Skeletal muscle tissue (tissue), 4 donors: ENCODE results near the gene ACP6. TPM values are rescaled to one million over a fixed set of nuclear protein-coding genes. Genes with fewer than 3 reads are reported as not detected.

Experiments
- H3K27ac ChIP-seq: one replicate; pipeline ENCODE4 v1.7.0; 2013; ENCODE audit warnings: mild to moderate bottlenecking, low read depth, low read length, inconsistent platforms
- H3K27me3 ChIP-seq, 3 donors: one replicate each; pipeline ENCODE4 v1.7.0; 2013; ENCODE audit warnings: low read length in 3 of 3; ENCODE audit not compliant: control insufficient read depth in 3 of 3, insufficient read depth in 3 of 3
- H3K36me3 ChIP-seq, 3 donors: one replicate each; pipeline ENCODE4 v1.7.0; 2013; ENCODE audit warnings: low read length in 3 of 3; ENCODE audit not compliant: control insufficient read depth in 3 of 3, insufficient read depth in 3 of 3
- H3K4me1 ChIP-seq, 3 donors: one replicate each; pipeline ENCODE4 v1.7.0; 2013; ENCODE audit warnings: low read length in 3 of 3, mild to moderate bottlenecking in 3 of 3; ENCODE audit not compliant: control insufficient read depth in 3 of 3, insufficient read depth in 3 of 3
- H3K4me3 ChIP-seq, 3 donors: one replicate each; pipeline ENCODE4 v1.7.0; 2013; ENCODE audit warnings: low read length in 3 of 3
- H3K9ac ChIP-seq, 3 donors: one replicate each; pipeline ENCODE4 v1.7.0; 2013; ENCODE audit warnings: low read length in 3 of 3, mild to moderate bottlenecking in 3 of 3, moderate library complexity in 2 of 3, low read depth in 1 of 3
- H3K9me3 ChIP-seq, 3 donors: one replicate each; pipeline ENCODE4 v1.7.0; 2013; ENCODE audit warnings: low read length in 3 of 3; ENCODE audit not compliant: control insufficient read depth in 3 of 3
- total RNA-seq: library from RNA; depleted of rRNA; stranded (reverse); fragments of >200 nt; gene quantifications from one replicate; pipeline ENCODE4 v1.2.3, GENCODE V29; 2014
- donor health status: Osteomylitis.

The ACP6 gene
- total RNA-seq, 1 donor from 2014 or later: 7.8 TPM

DNA sequence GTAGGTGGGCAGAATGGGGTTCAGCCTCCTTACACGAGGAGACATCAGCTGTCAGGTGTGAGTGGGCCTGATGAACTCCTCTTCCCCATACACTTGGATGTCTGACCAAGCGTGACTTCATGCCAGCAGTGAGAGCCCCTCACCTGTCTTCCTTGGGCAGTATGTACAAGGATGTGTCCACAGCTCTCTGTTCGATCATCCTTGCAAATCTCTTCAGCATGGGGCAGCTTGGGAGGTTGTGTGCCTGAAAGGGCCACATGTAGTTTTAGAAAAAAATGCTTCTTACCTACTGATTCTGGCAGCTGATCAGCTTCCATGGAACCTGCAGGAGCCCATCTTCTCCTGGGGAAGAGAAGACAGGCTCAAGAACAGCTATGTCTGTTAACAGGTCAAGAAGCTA is 18.0 kb downstream of the ACP6 start:
- Histone ChIP-seq H3K9me3 (no peaks in the 10 kb centered on the region), H3K27ac (no peak overlapping the region), H3K36me3 (peaks cover 29 to 66% (median 54%) of the 10 kb centered on the region in 3 donors), H3K9ac (no peak overlapping the region), H3K27me3 (no peaks in the 10 kb centered on the region), H3K4me3 (no peak overlapping the region), H3K4me1 (no peaks in the 10 kb centered on the region)

DNA sequence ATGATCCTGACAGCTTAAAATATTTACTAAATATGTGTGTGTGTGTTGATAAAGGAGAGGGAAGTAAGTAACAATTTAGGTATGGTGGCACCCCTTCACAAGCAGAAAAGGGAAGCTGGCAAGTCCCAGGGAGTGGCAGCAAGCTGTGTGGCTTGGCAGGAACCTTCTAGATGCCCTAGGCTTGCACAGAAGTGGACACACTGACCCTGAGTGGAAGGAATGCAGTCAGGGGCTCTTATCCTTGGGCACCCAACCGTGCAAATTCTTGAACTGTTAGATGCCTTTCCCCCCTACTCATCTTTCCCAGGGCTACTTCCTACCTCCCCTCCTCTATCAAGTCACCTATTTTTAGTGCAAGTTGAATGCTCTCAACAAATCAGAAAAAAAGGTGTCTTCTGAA is 18.9 kb downstream of the ACP6 start:
- H3K9me3 ChIP-seq: no peaks in the 10 kb centered on the region
- no peaks in the 10 kb centered on the region for H3K27me3 ChIP-seq
- no peaks in the 10 kb centered on the region for H3K4me1 ChIP-seq
- peaks cover 30 to 72% (median 54%) of the 10 kb centered on the region in 3 donors for H3K36me3 ChIP-seq
- no peak overlapping the region for H3K4me3 ChIP-seq
- no peak overlapping the region for H3K27ac ChIP-seq
- no peak overlapping the region for H3K9ac ChIP-seq

DNA sequence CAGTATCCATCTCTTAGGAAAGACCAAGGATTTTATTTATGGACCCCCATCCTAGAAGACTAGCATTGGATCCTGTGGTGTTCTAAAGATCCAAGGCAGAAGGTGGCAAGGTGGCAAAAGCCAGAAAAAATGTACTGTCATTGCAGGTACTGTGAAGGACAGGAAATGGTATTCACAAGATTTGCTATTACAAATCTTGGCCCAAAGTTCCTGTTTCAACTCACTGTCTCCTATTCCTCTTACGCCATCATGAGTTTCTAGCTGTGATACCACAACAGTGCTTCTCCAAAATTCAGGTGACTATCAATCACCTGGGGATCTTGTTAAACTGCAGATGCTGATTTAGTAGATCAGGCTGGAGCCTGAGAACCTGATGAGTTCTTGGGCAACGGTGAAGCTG is 21.4 kb downstream of the ACP6 start:
- Histone ChIP-seq H3K4me3 (no peak overlapping the region), H3K36me3 (peaks cover 29 to 58% (median 41%) of the 10 kb centered on the region in 3 donors), H3K9ac (no peak overlapping the region), H3K4me1 (no peaks in the 10 kb centered on the region), H3K9me3 (no peaks in the 10 kb centered on the region), H3K27ac (no peak overlapping the region), H3K27me3 (no peaks in the 10 kb centered on the region)

DNA sequence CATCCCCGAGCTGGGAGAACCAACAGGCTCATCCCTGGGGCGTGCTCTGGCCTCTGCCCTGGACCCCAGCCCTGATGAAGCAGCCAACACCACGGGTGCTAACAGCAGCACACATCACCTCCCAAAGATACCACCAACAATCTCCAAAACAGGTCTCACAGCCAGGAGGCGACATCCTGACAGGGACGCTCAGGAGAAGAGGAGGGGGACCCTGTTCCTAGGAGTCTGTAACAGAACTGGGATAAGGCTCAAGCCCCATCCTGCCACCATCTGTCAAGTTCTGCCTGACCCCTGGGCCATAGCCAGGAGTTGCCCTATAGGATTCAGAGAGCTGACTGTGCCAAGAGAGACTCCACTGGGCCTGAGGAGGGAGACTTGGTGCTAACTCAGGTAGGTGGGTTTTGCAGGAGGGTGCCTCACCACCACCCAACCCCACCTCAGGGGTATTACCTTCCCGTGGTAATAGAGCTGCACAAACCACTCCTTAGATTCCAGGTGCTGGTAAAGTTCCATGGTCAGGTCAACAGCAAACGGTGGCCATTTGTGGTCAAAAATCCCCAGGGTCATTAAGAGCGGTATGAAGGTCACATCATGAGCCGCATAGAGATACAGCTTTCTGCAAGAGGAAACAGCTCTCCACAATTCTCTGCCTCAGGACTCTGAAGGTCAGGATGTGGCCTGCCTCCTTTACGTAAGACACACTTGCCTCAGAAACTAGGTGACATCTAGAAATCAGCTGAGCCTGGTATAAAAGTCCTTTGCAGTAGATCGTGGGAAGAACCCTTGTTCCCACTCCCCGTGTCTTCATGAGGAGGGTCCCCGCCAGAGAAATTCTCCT is 22.3 kb downstream of the ACP6 start:
- Histone ChIP-seq H3K36me3 (peaks cover 30 to 57% (median 45%) of the 10 kb centered on the region in 3 donors), H3K4me3 (no peak overlapping the region), H3K27me3 (no peaks in the 10 kb centered on the region), H3K27ac (no peak overlapping the region), H3K9ac (no peak overlapping the region), H3K4me1 (no peaks in the 10 kb centered on the region), H3K9me3 (no peaks in the 10 kb centered on the region)

DNA sequence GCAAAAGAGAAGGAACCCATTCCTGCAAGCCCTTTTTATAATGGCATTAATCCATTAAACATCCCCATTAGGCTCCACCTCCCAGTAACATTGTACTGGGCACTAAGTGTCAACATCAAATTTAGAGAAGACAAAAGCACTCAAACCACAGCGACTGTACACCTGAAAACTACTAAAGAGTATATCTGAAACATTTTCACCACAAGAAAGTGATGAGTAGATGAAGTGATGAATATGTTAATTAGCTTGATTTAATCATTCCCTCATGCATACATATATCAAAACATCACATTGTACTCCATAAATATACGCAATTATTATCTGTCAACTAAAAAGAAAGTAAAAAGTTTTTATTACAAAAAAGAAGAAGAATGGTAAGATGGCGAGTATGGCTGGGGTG is 26.4 kb downstream of the ACP6 start:
- H3K4me3 ChIP-seq: no peak overlapping the region
- H3K27me3 ChIP-seq: no peaks in the 10 kb centered on the region
- no peak overlapping the region for H3K27ac ChIP-seq
- H3K9ac ChIP-seq: no peak overlapping the region
- H3K4me1 ChIP-seq: peaks cover 6 to 22% (median 14%) of the 10 kb centered on the region in 3 donors
- H3K36me3 ChIP-seq: peaks cover 11 to 27% (median 20%) of the 10 kb centered on the region in 3 donors
- H3K9me3 ChIP-seq: no peaks in the 10 kb centered on the region

DNA sequence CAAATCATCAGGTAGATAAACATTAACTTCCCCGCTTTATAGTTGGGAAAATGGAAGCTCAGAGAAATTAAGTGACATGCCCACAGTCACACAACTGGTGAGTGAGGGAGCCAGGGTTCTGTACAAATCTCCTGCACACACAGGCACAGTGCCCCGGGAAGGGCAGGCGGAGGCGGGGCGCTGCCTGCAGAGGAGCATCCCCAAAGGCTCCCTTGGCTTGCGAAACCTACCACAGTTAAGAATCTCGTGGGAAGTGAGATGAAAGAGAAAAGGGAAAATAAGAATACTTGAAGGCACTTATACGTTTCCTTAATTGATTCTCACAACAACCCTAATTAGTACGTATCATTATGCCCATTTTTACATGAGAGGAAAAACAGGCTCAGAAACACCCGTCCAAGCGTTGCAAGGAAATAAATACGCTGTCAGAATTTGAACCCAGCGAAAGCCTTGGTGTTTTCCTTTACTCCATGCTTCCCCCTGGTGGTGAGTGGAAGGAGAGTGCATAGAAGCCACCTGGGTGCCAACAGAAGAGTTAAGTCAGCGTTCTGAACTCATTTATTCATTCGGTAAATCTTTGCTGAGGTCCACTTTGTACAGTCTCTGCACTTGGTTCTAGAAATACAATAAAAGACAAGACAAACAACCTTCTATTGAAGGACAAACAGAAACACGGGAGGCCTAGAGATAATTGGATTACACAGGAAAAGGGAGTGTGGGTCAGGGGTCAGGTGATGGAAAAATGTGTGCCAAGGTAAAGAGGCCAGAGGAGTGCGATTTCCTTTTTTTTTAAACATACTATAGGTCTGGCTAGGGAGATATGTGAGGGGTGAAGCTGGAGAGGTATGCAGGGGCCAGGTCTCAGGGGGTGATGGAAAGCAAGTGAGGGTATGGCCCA is 28.4 kb downstream of the ACP6 start:
- H3K4me1 ChIP-seq: peaks cover 6 to 22% (median 14%) of the 10 kb centered on the region in 3 donors

DNA sequence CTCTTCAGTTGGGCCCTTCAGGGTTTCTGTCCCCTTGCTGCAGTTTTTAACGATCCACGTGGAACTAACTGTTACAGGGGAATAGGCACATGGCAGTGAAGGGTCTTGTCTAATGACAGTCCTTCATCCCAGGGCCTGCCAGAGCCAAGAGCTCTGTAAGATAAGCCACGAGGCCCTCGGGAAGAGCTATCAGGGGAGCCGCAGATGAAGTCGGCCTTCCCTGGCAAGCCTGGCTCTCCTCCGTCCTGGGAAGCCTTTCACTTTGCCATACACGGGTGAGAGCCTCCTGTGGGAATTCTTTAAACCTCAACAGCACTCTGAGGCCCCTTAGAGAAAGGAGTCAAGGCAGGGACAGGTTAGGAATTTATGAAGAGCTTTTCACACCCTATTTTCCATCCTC is 29.0 kb downstream of the ACP6 start:
- Histone ChIP-seq H3K9me3 (no peaks in the 10 kb centered on the region), H3K36me3 (peaks cover 4 to 10% (median 4%) of the 10 kb centered on the region in 3 donors), H3K9ac (no peak overlapping the region), H3K4me1 (peaks cover 6 to 22% (median 14%) of the 10 kb centered on the region in 3 donors), H3K27me3 (no peaks in the 10 kb centered on the region), H3K4me3 (no peak overlapping the region), H3K27ac (no peak overlapping the region)

More for the DNA sequence above, 28.4 kb downstream of the ACP6 start:
- no peaks in the 10 kb centered on the region for H3K27me3 ChIP-seq
- H3K9ac ChIP-seq: no peak overlapping the region
- no peaks in the 10 kb centered on the region for H3K9me3 ChIP-seq
- H3K27ac ChIP-seq: no peak overlapping the region
- H3K36me3 ChIP-seq: peaks cover 4 to 10% (median 9%) of the 10 kb centered on the region in 3 donors
- no peak overlapping the region for H3K4me3 ChIP-seq

DNA sequence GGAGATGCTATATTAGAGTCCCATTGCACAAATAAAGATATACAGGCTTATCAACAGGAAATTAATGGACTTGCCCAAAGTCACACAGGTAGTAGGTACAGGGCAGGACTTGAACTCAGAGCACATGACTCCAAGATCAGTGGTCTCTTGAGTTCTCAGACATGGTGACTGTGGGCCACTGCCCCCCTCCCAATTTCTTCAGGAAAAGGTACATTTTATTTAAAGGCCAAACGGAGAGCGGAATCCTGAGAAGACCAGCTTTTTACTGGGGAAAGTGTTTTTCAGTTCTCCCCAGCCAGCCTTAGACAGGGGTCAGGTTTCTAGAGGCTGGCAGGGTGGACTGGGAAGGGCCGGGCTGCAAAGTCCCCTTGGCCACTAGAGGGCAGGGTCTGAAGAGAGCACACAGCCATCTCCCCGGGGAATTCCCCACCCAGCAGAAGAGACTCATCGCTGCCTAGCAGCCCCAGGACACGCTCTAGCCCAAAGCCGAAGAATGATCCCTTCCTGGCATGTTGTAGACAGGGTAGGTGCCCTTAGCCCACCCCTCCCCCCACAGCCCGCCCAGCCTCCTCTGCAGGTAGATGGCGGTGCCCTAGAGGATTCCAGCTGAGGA is 29.7 kb downstream of the ACP6 start:
- Histone ChIP-seq H3K4me3 (no peak overlapping the region), H3K9me3 (no peaks in the 10 kb centered on the region), H3K4me1 (peaks cover 6 to 22% (median 14%) of the 10 kb centered on the region in 3 donors), H3K36me3 (peaks cover 4 to 10% (median 4%) of the 10 kb centered on the region in 3 donors), H3K27ac (no peak overlapping the region), H3K9ac (no peak overlapping the region), H3K27me3 (no peaks in the 10 kb centered on the region)

DNA sequence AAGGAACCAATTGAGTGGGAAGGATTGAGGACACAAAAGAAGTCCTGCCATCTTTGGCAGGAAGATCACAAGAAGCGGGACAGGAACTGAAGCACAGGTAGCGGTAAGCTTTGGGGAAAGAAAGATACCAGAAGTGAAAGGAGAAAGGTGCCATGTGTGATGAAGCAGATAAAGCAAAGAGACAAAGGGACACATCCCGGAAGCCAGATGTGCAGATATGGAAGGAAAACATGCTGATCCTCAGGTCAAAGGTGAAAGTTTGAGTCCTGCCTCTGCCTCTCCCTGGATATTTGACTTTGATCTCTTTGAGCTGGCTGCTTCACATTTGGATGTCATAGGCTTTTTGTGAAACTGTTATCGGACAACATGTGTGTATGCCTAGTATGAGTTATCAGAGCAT is 34.0 kb downstream of the ACP6 start:
- no peak overlapping the region for H3K9ac ChIP-seq
- no peaks in the 10 kb centered on the region for H3K9me3 ChIP-seq
- H3K4me3 ChIP-seq: no peak overlapping the region
- no peaks in the 10 kb centered on the region for H3K36me3 ChIP-seq
- no peak overlapping the region for H3K27ac ChIP-seq
- H3K27me3 ChIP-seq: no peaks in the 10 kb centered on the region
- peaks cover 11 to 23% (median 12%) of the 10 kb centered on the region in 3 donors for H3K4me1 ChIP-seq
